PC-9 (cell line): ENCODE data around the gene ELN. TPM values are rescaled to one million over a fixed set of nuclear protein-coding genes. Genes with fewer than 3 reads are reported as not detected.

Source experiments
- BruUV-seq: library from RNA; stranded (reverse); fragments of 400-500 nt; replicated peaks from 2 replicates; lab custom pipeline; 2021; lab: Mats Ljungman, UMichigan
- CTCF ChIA-PET: fragments of 300-600 bp; sonication (Branson Sonifier 250); formaldehyde crosslinking; loops from one replicate; lab custom pipeline; 2022; ENCODE audit warnings: antibody characterized with exemption; lab: Charles Lee
- POLR2A ChIA-PET: fragments of 300-600 bp; sonication (Branson Sonifier 250); formaldehyde crosslinking; loops from one replicate; lab custom pipeline; 2022; ENCODE audit warnings: antibody characterized with exemption; ENCODE audit not compliant: unreplicated experiment; lab: Charles Lee
- DNase-seq, 2 experiments: peaks; one replicate each; pipeline versions ENCODE4 v3.0.0 to v3.0.0-alpha.2; 2015 to 2022; ENCODE audit warnings: mixed read lengths in 1 of 2
- H2AFZ ChIP-seq: fragments of 200-600 bp; sonication (generic); 2 replicates; pipeline ENCODE4 v1.8.1; 2017; ENCODE audit warnings: antibody characterized with exemption
- H3F3A ChIP-seq: fragments of 200-600 bp; sonication (generic); 2 replicates; pipeline ENCODE4 v1.8.1; 2017; ENCODE audit warnings: antibody characterized with exemption, mild to moderate bottlenecking, low read depth; ENCODE audit not compliant: insufficient read depth
- H3K27ac ChIP-seq: fragments of 200-600 bp; sonication (generic); 2 replicates; pipeline ENCODE4 v1.6.1; 2016; ENCODE audit warnings: mixed run types
- H3K27me3 ChIP-seq: fragments of 200-600 bp; sonication (generic); 2 replicates; pipeline ENCODE4 v1.6.1; 2016; ENCODE audit warnings: low read depth, mixed run types; ENCODE audit not compliant: insufficient read depth
- H3K36me3 ChIP-seq: fragments of 200-600 bp; sonication (generic); 2 replicates; pipeline ENCODE4 v1.6.1; 2016; ENCODE audit warnings: low read depth, mixed run types
- H3K4me1 ChIP-seq: fragments of 200-600 bp; sonication (generic); replicated peaks from 2 replicates; pipeline ENCODE4 v1.6.1; 2016; ENCODE audit warnings: mixed run types; ENCODE audit not compliant: insufficient read depth
- H3K4me2 ChIP-seq: fragments of 200-600 bp; sonication (generic); 2 replicates; pipeline ENCODE4 v1.6.1; 2017; ENCODE audit warnings: mixed run types
- H3K4me3 ChIP-seq: fragments of 200-600 bp; sonication (generic); 2 replicates; pipeline ENCODE4 v1.6.1; 2016; ENCODE audit warnings: mixed run types
- H3K79me2 ChIP-seq: fragments of 200-600 bp; sonication (generic); 2 replicates; pipeline ENCODE4 v1.6.1; 2017; ENCODE audit warnings: low read depth, mixed run types
- H3K9me2 ChIP-seq: fragments of 200-600 bp; sonication (generic); 2 replicates; pipeline ENCODE4 v1.8.1; 2017; ENCODE audit warnings: mild to moderate bottlenecking; ENCODE audit not compliant: insufficient read depth
- H3K9me3 ChIP-seq: fragments of 200-600 bp; sonication (generic); 2 replicates; pipeline ENCODE4 v1.8.1; 2016; ENCODE audit warnings: low read depth; ENCODE audit not compliant: insufficient read depth
- H4K20me1 ChIP-seq: fragments of 200-600 bp; sonication (generic); 2 replicates; pipeline ENCODE4 v1.8.1; 2017; ENCODE audit not compliant: insufficient read depth
- EZH2 ChIP-seq: fragments of 200-600 bp; sonication (generic); IDR thresholded peaks from 2 replicates; pipeline ENCODE4 v1.8.0; 2017; ENCODE audit warnings: antibody characterized with exemption, low read depth
- intact Hi-C: fragments of 100-400 bp; cut with micrococcal nuclease; formaldehyde crosslinking; loops from one replicate; pipeline ENCODE4 v1.10.0; 2022; ENCODE audit not compliant: unreplicated experiment
- total RNA-seq: library from RNA; stranded (reverse); gene quantifications from 2 replicates; pipeline ENCODE4 v1.2.3, GENCODE V29; 2021
- TF ChIP-seq, protein P1 (sequence below): fragments of 200-600 bp; sonication (generic); conservative IDR thresholded peaks from 2 replicates; pipeline ENCODE4 v1.6.1; 2017; ENCODE audit warnings: mixed run types, antibody characterized with exemption, mild to moderate bottlenecking, moderate library complexity

The ELN gene
- total RNA-seq, 1 experiment from 2014 or later: 0.11 TPM

DNA sequence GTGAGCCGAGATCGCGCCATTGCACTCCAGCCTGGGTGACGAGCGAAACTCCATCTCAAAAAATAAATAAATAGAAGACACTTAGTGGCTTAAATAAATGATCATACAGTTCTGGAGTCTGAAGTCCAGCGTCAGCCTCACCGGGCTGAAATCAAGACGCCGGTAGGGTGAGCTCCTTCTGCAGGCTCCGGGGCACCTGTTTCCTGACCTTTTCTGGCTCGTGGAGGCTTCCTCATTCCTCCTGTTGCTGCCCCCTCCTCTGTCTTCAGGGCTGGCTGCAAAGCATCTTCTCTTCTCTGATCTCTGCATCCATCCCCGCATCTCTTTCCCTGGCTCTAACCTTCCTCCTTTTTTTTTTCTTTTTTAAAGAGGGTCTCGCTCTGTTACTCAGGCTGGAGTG, 88.4 kb downstream of the ELN start:
- Histone ChIP-seq H3K9me2 (no peaks in the 10 kb centered on the region), H3K9me3 (no peaks in the 10 kb centered on the region), H3K27ac (no peak overlapping the region), H3K79me2 (no peaks in the 10 kb centered on the region), H3K36me3 (peaks cover 3% of the 10 kb centered on the region; the same call in 1 of the 2 replicates), H3K27me3 (no peaks in the 10 kb centered on the region), H3F3A (0 out of 2 replicates have a peak, but pooled peaks cover under 1% of the 10 kb centered on the region), H3K4me3 (no peak overlapping the region), H3K4me1 (no peaks in the 10 kb centered on the region), H2AFZ (no peak overlapping the region), H4K20me1 (no peaks in the 10 kb centered on the region), H3K4me2 (no peak overlapping the region)
- ChIA-PET POLR2A (no interaction called here), CTCF (interaction anchor here (0.6 kb wide), 1 partner anchor 43 kb away, joined by 3 read pairs; no protein-coding TSS in a partner anchor)
- no TSS peak for BruUV-seq
- DNase-seq: no peak
- intact Hi-C loops: no loop called here
- TF ChIP-seq EZH2: no peak
- TF ChIP-seq, protein P1, sequence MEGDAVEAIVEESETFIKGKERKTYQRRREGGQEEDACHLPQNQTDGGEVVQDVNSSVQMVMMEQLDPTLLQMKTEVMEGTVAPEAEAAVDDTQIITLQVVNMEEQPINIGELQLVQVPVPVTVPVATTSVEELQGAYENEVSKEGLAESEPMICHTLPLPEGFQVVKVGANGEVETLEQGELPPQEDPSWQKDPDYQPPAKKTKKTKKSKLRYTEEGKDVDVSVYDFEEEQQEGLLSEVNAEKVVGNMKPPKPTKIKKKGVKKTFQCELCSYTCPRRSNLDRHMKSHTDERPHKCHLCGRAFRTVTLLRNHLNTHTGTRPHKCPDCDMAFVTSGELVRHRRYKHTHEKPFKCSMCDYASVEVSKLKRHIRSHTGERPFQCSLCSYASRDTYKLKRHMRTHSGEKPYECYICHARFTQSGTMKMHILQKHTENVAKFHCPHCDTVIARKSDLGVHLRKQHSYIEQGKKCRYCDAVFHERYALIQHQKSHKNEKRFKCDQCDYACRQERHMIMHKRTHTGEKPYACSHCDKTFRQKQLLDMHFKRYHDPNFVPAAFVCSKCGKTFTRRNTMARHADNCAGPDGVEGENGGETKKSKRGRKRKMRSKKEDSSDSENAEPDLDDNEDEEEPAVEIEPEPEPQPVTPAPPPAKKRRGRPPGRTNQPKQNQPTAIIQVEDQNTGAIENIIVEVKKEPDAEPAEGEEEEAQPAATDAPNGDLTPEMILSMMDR: no peak

Other genes starting within 250 kb of the ELN start
- 498 and 602 TPM in 2 replicates for gene CLDN4, start 197.2 kb upstream of the ELN start, total RNA-seq
- 23.2 and 34.7 TPM in 2 replicates for gene METTL27, start 185.7 kb upstream of the ELN start, total RNA-seq
- gene TMEM270, start 167.0 kb upstream of the ELN start, total RNA-seq: 0.48 and 0.72 TPM in 2 replicates
- gene LIMK1, start 55.6 kb downstream of the ELN start, total RNA-seq: 128 and 148 TPM in 2 replicates
- gene EIF4H, start 146.2 kb downstream of the ELN start, total RNA-seq: 315 and 459 TPM in 2 replicates
- 1.8 and 3.5 TPM in 2 replicates for gene LAT2, start 181.8 kb downstream of the ELN start, total RNA-seq
- 65.5 and 75.7 TPM in 2 replicates for gene RFC2, start 226.2 kb downstream of the ELN start, total RNA-seq